Measurements from ENCODE around the gene NME4.
A peak's percentile ranks its signal among the peaks of the same experiment; 100 is the strongest.

Gene NME4

DNA sequence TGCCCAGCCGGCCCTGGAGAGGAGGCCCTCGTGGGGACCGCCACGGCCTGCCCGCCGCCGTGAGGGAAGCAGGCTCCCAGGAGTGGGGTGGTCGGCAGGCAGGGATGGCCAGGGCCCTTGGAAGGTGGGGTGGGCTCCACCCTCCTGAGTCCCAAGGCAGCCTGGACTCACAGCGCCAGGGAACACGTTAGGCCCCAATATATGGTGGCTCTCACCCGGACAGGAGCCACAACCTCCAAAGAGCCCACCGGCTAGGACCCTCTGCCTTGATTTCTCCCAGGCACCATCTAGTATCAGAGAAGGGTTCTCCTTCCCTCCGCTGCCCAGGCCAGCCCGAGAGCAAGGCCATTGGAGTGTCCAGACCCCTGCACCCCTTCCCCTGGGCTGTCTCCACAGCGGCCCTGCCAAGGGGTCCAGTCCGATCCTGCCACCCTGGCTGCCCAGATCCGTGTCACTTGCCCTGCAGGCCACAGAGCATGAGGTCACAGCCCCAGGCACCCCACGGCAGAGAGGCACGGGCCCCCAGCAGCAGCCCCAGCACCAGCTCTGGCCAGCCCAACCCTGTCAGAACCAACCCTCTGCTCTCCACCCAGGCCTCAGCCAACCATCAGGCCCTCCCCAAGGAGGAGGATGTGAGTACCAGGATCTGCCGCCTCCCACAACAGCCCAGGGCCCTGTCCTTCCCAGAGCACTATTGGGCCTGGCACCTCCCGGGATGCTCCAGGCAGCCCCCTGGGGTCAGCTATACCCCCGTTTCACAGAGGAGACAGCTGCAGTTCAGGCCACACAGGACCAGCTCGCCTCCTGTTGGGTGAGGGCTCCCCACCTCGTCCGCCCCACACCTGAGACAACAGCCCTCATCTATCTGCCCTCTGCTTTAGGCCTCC, 43.4 kb upstream of the NME4 start:
- DNase-seq (ENCODE audit: low read depth) = no peak
- TF ChIP-seq CTCF (IDR thresholded peaks at IDR 0.05; ENCODE audit: low read depth, low read length, missing control alignments) = no peak
- H3K4me3 ChIP-seq (ENCODE audit: low read depth, low read length) = peak overlapping the region; percentile 65

GRCh38 chr16:354291-354881, 42.6 kb upstream of the NME4 start:
- TF ChIP-seq CTCF (IDR thresholded peaks at IDR 0.05; ENCODE audit: low read depth, low read length, missing control alignments) = no peak
- no peak overlapping the region for H3K4me3 ChIP-seq (ENCODE audit: low read depth, low read length)
- DNase-seq (ENCODE audit: low read depth) = no peak

DNA sequence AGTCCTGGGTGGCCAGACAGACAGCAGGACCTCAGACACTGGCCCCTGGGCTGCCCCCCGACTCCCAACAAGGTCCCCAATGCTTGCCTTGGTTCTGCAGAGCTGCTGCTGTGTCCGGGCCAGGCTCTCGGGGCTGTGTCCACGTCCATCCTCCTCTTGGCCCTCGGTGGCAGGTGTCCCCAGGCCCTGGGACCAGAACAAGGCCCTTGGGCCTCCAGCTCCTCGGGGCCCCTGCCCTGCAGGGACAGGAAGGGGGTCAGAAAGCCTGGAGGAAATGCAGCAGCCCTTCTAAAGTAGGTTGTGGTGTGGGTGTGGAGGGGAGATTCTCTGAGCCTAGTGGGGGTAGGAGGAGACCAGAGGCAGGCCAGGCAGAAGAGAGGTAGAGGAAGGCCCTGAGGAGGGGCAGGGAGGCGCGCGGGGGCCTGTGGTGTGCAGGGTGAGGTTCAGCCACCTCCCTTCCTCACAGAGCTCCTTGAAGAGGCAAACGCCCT, 42.0 kb upstream of the NME4 start:
- H3K4me3 ChIP-seq (ENCODE audit: low read depth, low read length) = no peak overlapping the region
- DNase-seq (ENCODE audit: low read depth) = no peak
- no peak for TF ChIP-seq CTCF (IDR thresholded peaks at IDR 0.05; ENCODE audit: low read depth, low read length, missing control alignments)

DNA sequence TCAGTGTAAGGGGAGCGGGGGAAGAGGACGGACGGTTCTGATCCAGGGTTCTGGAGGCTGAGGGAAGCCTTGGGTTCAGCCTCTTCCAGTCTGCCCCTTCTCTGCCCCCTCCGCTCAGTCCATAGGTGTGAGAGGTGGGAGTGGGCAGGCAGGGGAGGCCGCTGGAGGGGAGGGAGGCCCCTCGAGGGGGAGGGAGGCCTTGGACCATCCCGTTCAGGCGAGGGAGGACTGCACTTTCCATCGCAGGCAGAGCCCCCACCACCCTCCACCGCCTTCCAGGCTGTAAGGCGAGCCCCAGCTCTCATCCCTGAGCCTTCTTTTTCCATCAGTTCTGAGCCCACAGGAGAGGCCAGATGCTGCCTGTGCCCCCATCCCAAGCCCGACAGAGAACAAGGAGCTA, 40.3 kb upstream of the NME4 start:
- TF ChIP-seq CTCF (IDR thresholded peaks at IDR 0.05; ENCODE audit: low read depth, low read length, missing control alignments) = no peak
- DNase-seq (ENCODE audit: low read depth) = no peak
- H3K4me3 ChIP-seq (ENCODE audit: low read depth, low read length) = no peak overlapping the region

DNA sequence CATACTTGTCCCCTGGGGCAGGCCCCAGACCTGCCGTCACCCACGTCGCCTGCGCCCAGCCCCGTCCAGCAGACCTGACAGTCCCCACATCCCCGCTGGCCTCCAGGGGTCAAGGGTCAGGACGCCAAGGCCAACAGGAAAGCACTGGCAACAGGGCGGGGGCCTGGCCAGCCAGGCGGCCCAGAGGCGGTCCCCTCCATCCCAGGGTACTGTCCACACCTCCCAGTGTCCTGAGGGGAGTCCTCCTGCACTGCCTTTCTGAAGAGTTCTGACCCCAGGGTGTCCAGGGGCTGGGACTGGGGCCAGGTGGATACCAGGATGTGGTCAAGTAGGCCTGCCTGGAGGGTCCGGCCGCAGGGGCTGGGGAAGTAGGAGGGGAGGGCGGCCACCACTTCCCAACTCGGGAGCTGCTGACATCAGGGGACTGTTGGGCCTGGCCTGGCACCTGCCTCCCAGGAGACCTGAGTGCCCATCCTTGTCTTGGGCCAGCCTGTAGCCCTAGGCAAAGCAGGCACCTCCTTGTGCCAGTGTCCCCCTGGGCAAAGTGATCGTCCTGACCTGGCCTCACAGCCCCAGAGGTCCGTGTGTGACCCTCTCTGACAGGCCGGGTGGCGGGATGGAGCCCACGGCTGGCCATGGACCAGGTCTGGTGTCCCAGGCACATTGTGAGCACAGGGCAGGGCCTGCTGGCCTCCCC, 37.8 kb upstream of the NME4 start:
- DNase-seq (ENCODE audit: low read depth) = no peak
- no peak for TF ChIP-seq CTCF (IDR thresholded peaks at IDR 0.05; ENCODE audit: low read depth, low read length, missing control alignments)
- no peak overlapping the region for H3K4me3 ChIP-seq (ENCODE audit: low read depth, low read length)

DNA sequence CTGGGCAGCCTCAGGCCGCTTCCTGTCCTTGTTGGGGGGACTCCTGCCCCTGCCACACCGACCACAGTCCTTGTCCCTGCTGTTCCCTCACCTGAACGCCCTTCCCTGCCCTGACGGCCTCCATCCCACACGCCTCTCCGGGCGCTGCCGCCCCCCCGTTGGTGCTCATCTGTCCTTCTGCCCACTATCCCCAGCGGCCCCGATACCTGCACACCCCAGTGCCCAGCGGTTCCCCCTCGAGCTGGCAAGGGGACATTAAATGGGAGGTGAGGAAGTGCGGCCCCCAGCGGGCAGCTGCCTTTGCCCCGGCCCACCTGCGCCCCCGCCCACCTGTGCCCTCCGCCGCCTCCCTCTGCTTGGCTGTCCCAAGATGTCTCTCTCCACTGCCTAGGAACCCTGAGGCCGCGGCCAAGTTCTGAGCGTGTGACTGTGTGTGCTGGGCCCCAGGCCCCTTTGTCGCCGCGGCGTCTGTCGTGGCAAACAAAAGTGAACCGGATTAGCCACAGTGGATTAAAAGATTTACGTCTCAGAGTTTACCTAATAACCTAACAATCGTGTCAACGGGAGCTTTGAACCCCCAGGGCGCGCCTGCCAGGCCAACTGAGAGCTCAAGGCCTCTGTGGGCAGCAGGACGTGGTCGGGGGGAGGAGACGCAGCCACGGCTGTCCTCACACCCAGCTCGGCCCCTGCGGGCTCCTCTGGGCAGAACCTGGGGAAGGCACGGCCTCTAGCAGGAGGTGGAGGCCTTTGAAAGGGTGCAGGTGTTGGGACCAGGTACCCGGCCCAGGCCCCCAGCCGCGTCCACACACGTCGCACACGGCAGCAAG, 36.9 kb upstream of the NME4 start:
- no peak overlapping the region for H3K4me3 ChIP-seq (ENCODE audit: low read depth, low read length)
- no peak for DNase-seq (ENCODE audit: low read depth)
- no peak for TF ChIP-seq CTCF (IDR thresholded peaks at IDR 0.05; ENCODE audit: low read depth, low read length, missing control alignments)

Data from GM12864 (cell line).